GM19324 (cell line): Measurements from ENCODE around the gene C1orf232.
A peak's percentile ranks its signal among the peaks of the same experiment; 100 is the strongest.

Source experiments
- ATAC-seq: cut with Tn5 transposase; IDR thresholded peaks from one replicate; pipeline ENCODE4 v1.9.1; 2021; ENCODE audit warnings: mild to moderate bottlenecking, moderate library complexity; ENCODE audit not compliant: unreplicated experiment, low FRiP score

Gene C1orf232

GRCh38 chr1:26158271-26158907 lies 10.4 kb downstream of the C1orf232 start:
- no peak for ATAC-seq

GRCh38 chr1:26156285-26157038 lies 12.3 kb downstream of the C1orf232 start:
- ATAC-seq: no peak

- ATAC-seq: no peak
These were observed 13.1 kb downstream of the C1orf232 start for GRCh38 chr1:26155370-26156284.

- no peak for ATAC-seq
These were observed 14.0 kb downstream of the C1orf232 start for GRCh38 chr1:26154750-26155149.

- ATAC-seq: no peak
These were observed 14.7 kb downstream of the C1orf232 start for GRCh38 chr1:26153966-26154532.

- no peak for ATAC-seq
These were observed 19.9 kb downstream of the C1orf232 start for GRCh38 chr1:26148887-26149286.

GRCh38 chr1:26145960-26146294 lies 22.8 kb downstream of the C1orf232 start:
- ATAC-seq: no peak

GRCh38 chr1:26145041-26145959 lies 23.5 kb downstream of the C1orf232 start:
- peak; percentile 51 for ATAC-seq

GRCh38 chr1:26142159-26142558 lies 26.6 kb downstream of the C1orf232 start:
- ATAC-seq: no peak

- no peak for ATAC-seq
These were observed 29.7 kb downstream of the C1orf232 start for GRCh38 chr1:26138974-26139558.

GRCh38 chr1:26134466-26134865 lies 34.3 kb downstream of the C1orf232 start:
- no peak for ATAC-seq

GRCh38 chr1:26132834-26133167 lies 36.0 kb downstream of the C1orf232 start:
- ATAC-seq: no peak

- ATAC-seq: no peak
These were observed 36.5 kb downstream of the C1orf232 start for GRCh38 chr1:26132128-26132833.

- no peak for ATAC-seq
These were observed 38.1 kb downstream of the C1orf232 start for GRCh38 chr1:26130695-26131094.

GRCh38 chr1:26129778-26130177 lies 39.0 kb downstream of the C1orf232 start:
- ATAC-seq: no peak

- no peak for ATAC-seq
These were observed 41.3 kb downstream of the C1orf232 start for GRCh38 chr1:26127235-26128163.

- ATAC-seq: no peak
These were observed 42.3 kb downstream of the C1orf232 start for GRCh38 chr1:26126321-26127084.
